ENCODE data around the gene RHCG.

GRCh38 chr15:89461386-89461785, 35.0 kb downstream of the RHCG start:
- TF ChIP-seq CTCF (conservative IDR thresholded peaks at IDR 0.05) (no peak), ZFX (IDR thresholded peaks at IDR 0.05) (no peak)
